ENCODE measurements around the gene ANXA2R.
"Not testable (repeated sequence)": the region's sequence is repeated elsewhere in the genome, so short reads cannot be mapped to it uniquely, and the experiment has no call there.

The ANXA2R gene

DNA sequence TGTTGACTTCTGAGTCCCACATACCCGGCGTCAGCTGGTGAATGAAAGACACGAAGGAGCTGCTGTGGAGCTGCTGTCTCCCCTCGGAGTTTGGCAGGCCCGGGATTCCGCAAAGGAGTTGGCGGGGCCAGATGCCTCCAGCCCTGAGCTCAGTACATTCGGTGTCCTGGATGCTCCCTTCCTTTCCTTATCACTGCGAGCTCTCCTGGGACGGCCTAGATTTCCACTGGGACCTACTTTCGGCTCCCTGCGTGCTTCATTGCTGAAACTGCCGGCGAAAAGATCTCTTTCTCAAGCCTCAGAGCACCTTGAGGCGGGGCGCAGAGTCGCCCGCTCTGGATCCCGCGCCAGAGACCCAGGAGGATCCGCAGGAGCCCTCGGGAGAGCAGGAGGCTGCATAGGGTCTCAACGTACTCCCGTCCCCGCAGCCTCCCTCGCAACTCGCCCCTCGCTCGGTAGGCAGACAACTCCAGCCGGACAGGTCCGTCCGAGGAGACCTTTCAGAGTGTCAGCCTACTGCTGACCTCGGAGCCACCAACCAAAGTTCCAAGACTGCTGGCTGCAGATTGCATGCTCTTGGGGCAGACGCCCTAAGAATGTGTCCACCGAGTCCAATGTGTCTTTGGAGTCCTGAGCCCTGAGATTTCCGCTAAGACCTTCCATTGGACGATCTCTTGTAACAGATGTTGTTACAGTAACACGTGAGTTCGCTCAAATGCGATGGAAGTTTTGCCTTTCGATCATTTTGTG lies 6.1 kb downstream of the ANXA2R start:
- no peak for DNase-seq (ENCODE audit: low read depth)

DNA sequence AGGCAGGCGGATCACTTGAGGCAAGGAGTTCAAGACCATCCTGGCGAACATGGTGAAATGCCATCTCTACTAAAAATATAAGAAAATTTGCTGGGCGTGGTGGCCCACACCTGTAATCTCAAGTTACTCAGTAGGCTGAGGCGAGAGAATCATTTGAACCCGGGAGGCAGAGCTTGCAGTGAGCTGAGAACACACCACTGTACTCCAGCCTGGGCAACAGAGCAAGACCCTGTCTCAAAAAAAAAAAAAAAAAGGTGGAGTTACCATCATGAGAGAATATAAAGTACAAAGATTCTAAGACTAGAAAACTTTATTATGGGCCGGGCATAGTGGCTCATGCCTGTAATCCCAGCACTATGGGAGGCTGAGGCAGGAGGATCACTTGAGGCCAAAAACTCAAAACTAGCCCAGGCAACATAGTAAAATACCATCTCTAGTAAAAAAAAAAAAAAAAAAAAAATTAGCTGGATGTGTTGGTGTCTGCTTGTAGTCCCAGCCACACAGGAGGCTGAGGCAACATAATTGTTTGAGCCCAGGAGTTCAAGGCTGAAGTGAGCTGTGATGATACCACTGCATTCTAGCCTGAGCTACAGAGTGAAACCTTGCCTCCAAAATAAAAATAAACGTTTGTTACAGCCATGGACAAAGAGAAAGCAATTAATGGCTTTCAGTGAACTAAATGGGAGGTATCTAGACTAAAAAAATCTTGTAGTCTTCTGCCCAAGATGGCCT lies 12.9 kb downstream of the ANXA2R start:
- no peak for DNase-seq (ENCODE audit: low read depth)

DNA sequence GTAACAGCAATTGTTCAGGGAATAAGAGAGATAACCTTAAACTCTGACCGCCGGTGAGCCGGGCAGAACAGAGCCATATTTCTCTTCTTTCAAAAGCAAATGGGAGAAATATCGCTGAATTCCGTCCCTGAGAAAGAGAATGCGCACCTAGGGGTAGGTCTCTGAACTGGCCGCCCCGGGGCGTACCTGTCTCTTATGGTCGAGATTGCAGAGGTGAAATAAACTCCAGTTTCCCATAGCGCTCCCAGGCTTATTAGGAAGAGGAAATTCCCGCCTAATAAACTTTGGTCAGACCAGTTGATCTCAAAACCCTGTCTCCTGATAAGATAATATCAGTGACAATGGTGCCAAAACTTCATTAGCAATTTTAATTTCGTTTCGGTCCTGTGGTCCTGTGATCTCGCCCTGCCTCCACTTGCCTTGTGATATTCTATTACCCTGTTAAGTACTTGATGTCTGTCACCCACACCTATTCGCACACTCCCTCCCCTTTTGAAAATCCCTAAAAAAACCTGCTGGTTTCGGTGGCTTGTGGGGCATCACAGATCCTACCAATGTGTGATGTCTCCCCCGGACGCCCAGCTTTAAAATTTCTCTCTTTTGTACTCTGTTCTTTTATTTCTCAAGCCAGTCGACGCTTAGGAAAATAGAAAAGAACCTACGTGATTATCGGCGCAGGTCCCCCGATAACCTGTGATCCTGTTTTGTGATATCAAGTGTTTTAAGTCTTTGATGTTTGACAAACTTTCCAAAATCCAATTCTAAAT lies 14.8 kb downstream of the ANXA2R start:
- not testable (repeated sequence) for DNase-seq (ENCODE audit: low read depth)

DNA sequence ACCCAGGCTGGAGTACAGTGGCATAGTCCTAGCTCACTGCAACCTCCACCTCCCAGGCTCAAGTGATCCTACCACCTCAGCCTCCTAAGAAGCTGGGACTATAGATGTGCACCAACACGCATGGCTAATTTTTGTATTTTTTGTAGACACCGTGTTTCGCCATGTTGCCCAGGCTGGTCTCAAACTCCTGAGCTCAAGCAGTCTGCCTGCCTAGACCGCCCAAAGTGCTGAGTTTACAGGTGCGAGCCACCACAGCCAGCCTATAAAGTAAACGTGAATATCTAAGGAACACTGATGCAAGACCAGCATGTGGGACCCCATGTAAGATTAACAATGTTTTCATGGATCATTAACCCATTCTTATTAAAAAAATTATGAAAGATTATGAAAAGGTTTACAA lies 15.9 kb downstream of the ANXA2R start:
- DNase-seq (ENCODE audit: low read depth), result no peak

DNA sequence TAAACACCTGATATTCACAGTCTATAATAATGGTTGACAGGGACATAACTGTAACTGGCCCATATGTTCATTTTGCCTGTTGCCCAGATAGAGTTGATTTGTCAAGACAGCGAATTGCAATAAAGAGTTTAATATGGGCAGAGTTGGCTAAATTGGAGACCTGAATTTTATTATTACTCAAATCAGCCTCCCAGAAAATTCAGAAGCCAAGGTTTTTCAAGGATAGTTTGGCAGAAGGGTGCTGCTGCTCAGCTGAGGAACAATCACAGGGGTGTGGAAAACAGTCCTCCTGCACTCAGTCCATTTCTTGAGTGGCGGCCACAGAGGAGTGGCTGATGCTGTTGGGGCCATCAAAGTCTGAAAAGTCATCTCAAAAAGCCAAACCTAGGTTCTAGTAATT lies 19.0 kb downstream of the ANXA2R start:
- DNase-seq (ENCODE audit: low read depth), result no peak

DNA sequence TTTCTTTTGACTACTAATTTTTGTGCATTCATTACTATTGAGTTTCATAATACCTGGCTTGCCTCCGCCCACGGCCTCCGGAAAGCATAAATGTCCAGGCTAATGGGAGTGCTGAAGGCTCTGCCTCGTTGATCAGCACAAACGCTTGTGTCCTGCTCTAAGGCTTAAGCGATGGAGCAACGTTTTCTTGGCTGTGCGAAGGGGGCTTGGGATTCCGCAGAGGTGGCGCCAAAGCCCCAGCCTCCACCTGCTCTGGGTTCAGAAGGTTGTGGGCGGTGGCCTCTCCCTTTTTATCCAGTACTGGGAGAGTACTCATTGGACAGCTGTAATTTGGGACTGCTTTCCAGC lies 19.7 kb downstream of the ANXA2R start:
- no peak for DNase-seq (ENCODE audit: low read depth)

DNA sequence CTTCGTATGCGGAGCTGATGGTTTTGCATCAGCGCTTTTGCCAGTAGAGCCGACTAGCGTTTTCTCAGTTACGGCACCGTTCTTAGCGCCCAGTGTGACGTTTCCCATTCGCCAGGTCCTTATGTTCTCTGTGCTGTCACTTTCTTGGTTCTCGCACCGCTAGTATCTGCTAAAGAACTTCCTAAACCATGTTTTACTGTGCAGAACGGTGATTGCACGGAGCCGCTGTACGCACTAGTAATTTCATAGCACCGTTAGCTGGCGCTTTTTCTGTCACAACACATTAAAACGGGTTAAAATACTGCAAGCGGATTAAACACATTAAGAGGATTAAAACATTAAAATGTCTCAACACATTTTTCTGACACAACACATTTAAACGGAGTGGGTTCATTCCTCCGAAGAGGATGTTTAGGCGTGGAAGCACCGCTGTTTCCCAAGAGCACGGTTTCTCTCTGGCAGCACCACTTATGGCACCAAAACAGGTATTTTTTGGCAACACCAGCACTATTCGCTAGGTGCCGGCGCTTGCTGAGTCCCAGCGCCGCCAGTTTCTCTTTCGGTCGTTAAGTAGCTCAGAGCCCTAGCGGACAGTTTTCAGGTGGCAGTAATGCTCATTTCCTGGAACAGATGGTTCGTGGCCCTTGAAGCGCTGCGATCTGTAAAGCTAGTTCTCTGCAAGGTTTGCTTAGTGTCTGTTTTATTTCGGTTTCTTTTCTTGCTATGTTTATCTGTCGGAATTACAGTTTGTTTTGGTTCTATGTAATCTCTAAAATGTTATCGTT lies 20.3 kb downstream of the ANXA2R start:
- peak; percentile 83 for DNase-seq (ENCODE audit: low read depth)

DNA sequence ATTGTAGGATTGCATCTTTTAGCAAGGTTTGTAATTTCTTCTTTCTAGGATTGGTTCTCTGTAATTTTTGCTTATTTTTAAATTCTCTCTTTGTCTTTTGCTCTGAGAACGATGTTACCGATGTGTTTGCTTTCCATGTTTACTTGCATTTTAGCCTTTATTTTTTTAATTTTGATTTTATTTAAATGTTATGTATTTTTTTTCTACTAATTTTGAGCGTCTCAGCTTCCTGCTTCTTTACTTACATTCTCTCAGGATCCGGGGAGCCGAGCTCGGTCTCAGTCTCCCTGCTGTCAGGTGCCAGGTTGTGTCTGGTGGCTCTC lies 20.9 kb downstream of the ANXA2R start:
- no peak for DNase-seq (ENCODE audit: low read depth)

DNA sequence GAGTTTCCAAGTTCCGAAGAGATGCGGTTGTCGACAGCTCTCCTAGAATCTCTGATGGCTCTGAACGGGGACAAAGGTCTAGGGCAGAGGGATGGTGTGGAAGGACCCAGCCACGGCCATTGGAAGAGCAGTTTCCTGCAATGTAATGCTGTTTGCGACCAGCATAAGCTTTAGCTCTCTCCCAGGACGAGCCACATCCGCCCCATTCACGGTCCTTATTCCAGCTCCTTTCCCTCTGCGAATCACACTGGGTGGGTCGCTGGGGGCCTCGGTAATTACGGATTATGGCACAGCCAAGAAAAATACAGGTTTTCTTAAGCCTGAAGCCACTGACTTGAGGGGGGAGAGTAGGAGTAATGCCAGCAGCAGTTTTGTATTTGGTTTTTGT lies 22.7 kb downstream of the ANXA2R start:
- no peak for DNase-seq (ENCODE audit: low read depth)

DNA sequence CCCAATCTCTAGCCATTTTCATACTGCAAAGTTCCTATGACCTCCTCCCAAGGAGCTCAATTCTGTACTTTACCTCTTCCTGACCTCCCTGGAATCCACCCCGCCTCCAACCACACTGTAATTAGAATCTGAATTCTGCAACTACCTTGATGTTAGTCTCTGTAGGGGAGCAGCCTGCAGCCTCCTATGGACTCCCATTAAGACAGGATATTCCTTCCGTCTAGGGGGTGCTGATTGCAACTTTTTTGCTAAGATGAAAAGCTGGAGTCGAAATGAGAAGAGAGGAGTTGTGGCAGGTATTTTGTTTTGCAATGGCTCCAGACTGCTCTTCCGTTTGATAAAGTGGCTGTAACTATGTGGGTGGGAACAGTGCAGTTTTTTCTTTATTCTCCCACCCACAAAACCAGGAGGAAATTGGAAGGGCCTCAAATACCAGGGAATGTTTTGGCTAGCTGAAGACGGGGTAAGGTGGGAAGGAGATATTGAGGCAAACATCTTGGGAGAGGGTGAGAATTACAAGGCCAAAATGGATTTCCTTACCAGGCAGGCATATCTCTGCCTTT lies 23.8 kb downstream of the ANXA2R start:
- no peak for DNase-seq (ENCODE audit: low read depth)

DNA sequence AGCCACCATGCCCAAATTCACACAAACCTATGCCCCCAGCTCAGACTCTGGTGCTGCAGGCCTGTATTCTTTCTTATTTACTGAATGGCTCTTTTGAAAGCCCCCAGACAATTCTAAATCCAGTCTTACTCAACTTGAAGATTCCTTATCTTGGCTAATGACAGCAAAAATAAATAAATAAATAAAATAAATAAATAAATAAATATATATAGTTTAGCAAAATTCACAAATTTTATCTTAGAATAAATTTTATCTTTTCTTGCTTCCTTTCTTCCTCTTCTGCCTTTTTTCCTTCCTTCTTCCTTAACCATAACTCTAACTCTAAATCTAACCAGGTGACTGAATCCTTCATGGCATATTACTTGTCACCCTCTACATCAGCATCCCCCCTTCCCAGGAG lies 25.6 kb downstream of the ANXA2R start:
- no peak for DNase-seq (ENCODE audit: low read depth)

DNA sequence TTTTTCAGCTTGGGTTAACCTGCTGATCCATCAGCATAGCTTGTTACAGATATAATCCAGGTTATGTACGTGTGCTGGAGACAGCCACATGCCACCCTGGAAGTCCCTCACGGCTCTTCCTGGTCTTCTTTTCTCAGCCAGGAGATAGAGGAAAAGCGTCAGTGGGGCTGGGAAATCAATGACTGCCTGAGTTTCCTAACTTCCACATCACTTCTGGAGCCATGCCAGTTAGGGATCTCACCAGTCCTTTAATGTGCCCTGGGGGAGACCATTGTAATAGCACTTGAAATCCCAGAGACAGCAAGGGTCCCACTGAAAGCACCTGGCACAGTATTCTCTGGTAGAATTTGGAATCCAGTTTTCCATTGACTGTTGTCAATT lies 29.2 kb downstream of the ANXA2R start:
- DNase-seq (ENCODE audit: low read depth), result no peak

DNA sequence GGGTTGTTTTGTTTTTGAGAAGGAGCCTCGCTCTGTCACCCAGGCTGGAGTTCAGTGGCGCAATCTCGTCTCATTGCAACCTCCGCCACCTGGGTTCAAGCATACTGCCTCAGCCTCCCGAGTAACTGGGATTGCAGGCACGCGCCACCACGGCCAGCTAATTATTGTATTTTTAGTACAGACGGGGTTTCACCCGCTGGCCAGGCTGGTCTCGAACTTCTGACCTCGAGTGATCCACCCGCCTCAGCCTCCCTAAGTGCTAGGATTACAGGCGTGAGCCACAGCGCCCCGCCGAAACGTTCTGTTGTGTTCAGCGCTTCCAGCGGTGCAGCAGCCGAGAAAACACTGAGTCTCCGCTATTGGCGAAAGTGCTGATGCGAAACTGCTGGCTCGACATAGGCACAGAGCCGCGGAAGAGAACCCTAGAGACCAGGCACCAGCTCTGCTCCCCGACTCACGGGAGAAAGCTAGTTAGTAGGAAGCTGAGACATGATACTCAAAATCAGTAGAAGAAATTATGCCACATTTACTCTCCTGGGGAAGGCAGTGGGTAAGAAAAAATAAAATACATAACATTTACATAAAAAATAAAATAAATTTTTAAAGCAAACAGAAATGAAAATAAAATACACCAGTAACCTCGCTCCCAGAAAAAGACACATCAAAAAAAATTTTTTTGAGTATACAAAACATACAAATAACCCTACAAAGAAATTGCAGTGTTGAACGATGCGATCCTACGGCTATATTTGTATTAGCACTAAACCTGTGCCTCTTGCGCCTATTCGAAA lies 31.6 kb downstream of the ANXA2R start:
- peak; percentile 92 for DNase-seq (ENCODE audit: low read depth)

DNA sequence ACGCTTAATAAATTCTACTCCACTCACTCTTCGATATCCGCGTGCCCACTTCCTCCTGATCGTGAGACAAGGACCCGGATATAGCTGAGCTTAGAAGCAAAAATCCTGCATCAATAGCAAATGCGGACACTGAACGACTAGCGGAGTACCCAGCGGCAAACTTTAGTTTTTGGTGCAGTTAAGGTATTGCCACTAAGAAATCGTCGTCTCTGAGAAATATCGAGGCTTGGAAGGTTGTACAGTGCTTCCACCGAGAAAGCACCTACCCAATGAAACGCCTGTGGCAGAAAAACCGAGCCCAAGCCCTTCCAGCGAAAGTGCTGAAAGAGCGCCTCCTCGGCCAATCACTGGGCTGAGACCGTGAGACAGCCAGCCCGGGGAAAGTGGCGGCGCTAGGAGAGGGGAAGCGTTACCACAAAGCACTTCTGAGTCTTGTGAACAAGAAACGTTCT lies 32.2 kb downstream of the ANXA2R start:
- peak; percentile 75 for DNase-seq (ENCODE audit: low read depth)

DNA sequence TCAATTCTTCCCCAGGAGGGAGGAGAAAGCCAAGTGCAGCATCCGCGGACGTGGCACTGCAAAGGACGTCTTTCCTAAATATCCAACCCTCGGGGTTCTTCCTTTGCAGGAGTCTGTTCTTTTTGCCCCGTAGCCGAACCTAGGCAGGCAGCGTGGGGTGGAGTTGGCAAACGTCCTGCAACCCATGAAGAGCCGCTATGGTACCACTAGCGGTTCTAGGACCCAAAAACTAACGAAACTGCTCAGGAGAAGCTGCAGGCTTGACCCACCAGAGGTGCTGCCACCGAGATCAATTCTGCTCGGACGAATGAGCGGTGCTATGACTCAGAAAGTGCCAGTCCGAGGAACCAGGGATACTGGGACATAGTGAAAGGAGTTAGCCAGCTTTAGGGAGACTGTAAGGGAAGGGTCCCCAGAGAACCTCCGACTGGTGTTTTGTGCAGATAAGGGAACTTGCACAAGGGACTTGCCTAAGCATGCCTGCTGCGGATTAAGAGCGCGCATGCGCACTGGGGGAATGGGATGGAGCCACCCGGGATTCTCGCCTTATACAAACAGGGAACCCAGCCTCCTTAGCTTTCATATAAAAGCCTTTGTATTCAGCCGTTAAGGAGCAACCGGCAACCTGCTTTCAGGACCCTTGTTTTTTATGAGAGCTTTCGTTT lies 32.7 kb downstream of the ANXA2R start:
- DNase-seq (ENCODE audit: low read depth), result peak; percentile 71

DNA sequence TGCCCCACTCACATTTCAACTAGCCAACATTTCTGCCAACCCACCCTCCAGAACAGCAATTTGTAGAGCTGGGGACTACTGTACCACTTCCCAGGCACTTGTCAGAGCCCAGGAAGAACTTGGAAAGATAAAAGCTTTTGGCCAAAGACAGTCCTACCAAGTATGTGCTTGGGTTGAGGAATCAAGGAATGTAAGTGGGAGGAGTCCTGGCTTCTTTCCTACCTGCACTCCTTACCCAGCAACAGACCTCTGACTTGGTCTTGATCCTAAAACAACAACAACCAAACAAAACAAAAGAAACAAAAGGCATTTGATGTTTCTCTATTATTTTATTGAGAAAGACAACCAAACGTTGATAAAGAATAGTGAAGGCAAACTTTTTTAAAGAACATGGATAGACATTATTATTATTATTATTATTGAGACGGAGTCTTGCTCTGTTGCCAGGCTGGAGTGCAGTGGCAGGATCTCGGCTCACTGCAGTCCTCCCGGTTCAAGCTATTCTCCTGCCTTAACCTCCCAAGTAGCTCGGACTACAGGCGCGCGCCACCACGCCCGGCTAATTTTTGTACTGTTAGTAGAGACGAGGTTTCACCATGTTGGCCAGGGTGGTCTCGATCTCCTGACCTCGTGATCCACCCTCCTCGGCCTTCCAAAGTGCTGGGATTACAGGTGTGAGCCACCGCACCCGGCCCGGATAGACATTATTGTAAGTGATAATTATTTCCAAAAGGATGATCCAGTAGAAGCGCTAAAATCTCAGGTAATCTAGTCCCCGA lies 33.5 kb downstream of the ANXA2R start:
- DNase-seq (ENCODE audit: low read depth), result no peak

DNA sequence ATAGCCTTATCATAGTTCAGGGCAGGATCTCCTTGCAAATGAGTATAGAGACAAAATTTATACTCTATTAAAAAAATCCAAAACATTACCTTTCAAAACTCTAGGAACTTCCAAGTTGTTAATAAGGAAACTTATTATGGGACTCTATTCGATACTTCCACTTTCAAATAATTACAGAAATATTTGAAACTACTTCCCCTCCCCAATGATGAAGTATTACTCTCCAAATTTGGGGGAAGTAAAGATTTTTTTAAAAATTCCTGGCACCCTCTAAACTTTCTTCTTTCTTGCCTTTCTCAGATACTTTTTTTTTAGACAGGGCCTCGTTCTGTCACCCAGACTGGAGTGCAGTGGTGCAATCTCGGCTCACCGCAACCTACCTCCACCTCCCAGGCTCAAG lies 35.1 kb downstream of the ANXA2R start:
- no peak for DNase-seq (ENCODE audit: low read depth)

DNA sequence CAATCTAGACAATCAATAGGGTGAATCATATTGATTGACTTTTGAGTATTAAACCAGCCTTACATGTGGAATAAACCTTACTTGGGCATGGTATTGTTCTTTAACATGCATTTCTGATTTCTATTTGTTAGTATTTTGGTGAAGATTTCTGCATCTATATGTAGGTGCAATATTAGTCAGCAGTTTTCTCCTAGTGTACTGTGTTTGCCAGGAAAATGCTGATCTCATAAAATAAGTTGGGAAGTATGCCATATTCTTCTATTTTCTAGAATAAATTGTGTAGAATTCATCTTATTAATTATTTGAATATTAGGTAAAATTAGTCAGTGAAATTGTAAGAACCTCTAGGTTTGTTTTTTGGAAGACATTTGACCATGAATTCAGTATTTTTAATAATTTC lies 38.4 kb downstream of the ANXA2R start:
- no peak for DNase-seq (ENCODE audit: low read depth)

DNA sequence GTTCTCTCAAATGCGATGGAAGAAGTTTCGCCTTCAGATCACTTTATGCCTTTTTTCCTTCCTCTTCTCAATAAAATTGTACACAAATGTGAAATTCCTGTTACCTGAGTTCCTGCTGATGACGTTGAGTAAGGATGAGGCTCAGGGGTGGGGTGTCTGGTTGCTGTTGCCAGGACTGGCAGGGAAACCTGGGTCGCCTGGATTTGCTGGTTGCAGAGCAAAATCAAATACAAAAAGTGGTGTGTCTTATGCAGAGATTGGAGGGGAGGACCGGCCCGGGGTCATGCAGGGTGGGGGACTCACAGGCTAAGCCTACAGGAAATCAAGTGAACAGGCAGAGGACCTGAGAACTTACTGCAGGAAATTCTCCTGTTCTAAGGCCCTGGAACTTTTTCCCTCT lies 39.2 kb downstream of the ANXA2R start:
- DNase-seq (ENCODE audit: low read depth), result no peak
